Measurements from ENCODE around the gene SUSD4. TPM values are rescaled to one million over a fixed set of nuclear protein-coding genes. Genes with fewer than 3 reads are reported as not detected.

SUSD4 gene
- total RNA-seq, 1 experiment from 2014 or later: 31.4 TPM

DNA sequence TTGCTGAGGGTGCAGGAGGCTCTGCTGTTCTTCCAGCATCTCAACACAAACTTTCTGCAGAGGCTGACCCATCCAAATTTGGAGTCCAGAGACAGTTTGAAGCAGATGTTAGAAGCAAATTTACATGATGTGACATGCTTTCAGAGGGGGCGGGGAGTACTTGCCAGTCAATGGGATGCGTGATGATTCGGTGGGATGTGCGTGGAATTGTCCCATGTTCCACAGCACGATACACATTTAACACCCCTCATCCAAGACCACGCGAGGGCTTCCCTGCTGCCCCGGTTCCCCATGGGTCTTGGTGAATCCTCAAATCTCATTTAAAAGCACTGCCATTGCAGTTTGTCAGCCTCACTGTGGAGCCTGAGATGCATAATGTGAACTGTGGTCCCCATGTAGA is 142.3 kb downstream of the SUSD4 start:
- Mint-ChIP-seq H3K9me3 (ENCODE audit: unreplicated experiment) (peaks cover 25% of the 10 kb centered on the region), H3K36me3 (ENCODE audit: insufficient read depth, unreplicated experiment) (peaks cover 28% of the 10 kb centered on the region), H3K27me3 (ENCODE audit: insufficient read depth, unreplicated experiment) (no peaks in the 10 kb centered on the region), H3K4me3 (ENCODE audit: unreplicated experiment) (no peak overlapping the region), H3K4me1 (ENCODE audit: low read depth, unreplicated experiment) (no peaks in the 10 kb centered on the region), H3K27ac (ENCODE audit: unreplicated experiment) (no peak overlapping the region)
- H3K9me3 ChIP-seq: peaks cover 19% of the 10 kb centered on the region
- H3K36me3 ChIP-seq (ENCODE audit: control insufficient read depth, insufficient read depth, low read length): no peaks in the 10 kb centered on the region; the same call in 1 of the 2 replicates
- no peak overlapping the region for H3K4me3 ChIP-seq (ENCODE audit: low read depth, low read length)
- H3K27me3 ChIP-seq (replicated peaks; ENCODE audit: control insufficient read depth, insufficient read depth, low read length): no peaks in the 10 kb centered on the region
- BruUV-seq (replicated peaks): no TSS peak
- no peak for DNase-seq
- no peak for TF ChIP-seq CTCF (IDR thresholded peaks at IDR 0.05; ENCODE audit: insufficient read depth in 1 of 2, low read depth in 1 of 2, low read length in 1 of 2, severe bottlenecking in 1 of 2, unreplicated experiment in 1 of 2)
- POLR2A ChIA-PET: no interaction called here
- CTCF ChIA-PET: no interaction called here
- H3K4me1 ChIP-seq: no peaks in the 10 kb centered on the region
- intact Hi-C loops (cut with micrococcal nuclease; ENCODE audit: unreplicated experiment): no loop called here

DNA sequence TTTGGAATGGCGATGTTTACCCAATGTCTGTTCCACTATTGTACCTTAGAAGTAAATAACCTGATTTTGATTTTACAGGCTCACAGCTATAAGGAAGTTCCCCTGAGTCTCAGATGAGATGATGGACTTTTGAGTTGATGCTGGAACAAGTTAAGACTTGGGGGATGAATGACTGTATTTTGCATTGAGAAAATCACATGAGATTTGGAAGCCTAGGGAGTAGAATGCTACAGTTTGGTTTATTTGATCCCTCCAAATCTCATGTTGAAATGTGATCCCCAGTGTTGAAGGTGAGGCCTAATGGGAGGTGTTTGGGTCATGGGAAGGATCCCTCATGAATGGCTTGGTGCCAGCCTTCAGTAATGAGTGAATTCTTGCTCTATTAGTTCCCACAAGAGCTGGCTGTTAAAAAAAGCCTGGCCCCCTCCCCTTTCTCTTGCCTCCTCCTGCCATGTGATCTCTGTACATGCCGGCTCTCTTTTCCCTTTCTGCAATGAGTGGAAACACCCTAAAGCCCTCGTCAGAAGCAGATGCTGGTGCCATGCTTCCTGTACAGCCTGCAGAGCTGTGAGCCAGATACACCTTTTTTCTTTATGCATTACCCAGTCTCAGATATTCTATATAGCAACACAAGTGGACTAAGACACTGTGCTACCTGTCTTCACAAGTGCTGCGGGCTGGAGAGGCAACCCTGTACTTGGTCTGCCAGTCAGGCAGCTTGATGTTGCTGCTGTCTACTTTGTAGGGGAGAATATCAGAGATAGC is 143.9 kb downstream of the SUSD4 start:
- H3K9me3 ChIP-seq: peaks cover 19% of the 10 kb centered on the region
- no peaks in the 10 kb centered on the region for H3K27me3 ChIP-seq (replicated peaks; ENCODE audit: control insufficient read depth, insufficient read depth, low read length)
- CTCF ChIA-PET: no interaction called here
- no TSS peak for BruUV-seq (replicated peaks)
- no peaks in the 10 kb centered on the region for H3K27me3 Mint-ChIP-seq (ENCODE audit: insufficient read depth, unreplicated experiment)
- H3K27ac Mint-ChIP-seq (ENCODE audit: unreplicated experiment): no peak overlapping the region
- TF ChIP-seq CTCF (IDR thresholded peaks at IDR 0.05; ENCODE audit: insufficient read depth in 1 of 2, low read depth in 1 of 2, low read length in 1 of 2, severe bottlenecking in 1 of 2, unreplicated experiment in 1 of 2): no peak
- no peak overlapping the region for H3K4me3 Mint-ChIP-seq (ENCODE audit: unreplicated experiment)
- H3K4me3 ChIP-seq (ENCODE audit: low read depth, low read length): no peak overlapping the region
- POLR2A ChIA-PET: no interaction called here
- no peaks in the 10 kb centered on the region for H3K4me1 Mint-ChIP-seq (ENCODE audit: low read depth, unreplicated experiment)
- H3K36me3 Mint-ChIP-seq (ENCODE audit: insufficient read depth, unreplicated experiment): peaks cover 28% of the 10 kb centered on the region
- no peaks in the 10 kb centered on the region for H3K4me1 ChIP-seq
- H3K36me3 ChIP-seq (ENCODE audit: control insufficient read depth, insufficient read depth, low read length): no peaks in the 10 kb centered on the region; the same call in 1 of the 2 replicates
- peaks cover 25% of the 10 kb centered on the region for H3K9me3 Mint-ChIP-seq (ENCODE audit: unreplicated experiment)
- intact Hi-C loops (cut with micrococcal nuclease; ENCODE audit: unreplicated experiment): no loop called here
- DNase-seq: no peak

DNA sequence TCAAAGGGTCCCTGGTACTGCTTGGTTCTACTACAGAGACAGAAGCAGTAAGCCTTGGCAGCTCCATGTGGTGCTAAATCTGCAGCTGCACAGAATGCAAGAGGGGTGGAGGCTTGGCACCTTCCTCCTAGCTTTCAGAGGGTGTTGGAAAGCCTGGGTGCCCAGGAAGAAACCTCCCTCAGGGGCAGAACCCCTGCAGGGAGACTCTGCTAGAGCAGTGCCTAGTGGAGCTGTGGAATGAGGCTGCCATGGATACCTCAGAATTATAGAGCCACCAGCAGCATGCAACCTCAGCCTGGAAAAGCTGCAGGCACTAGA is 144.7 kb downstream of the SUSD4 start:
- POLR2A ChIA-PET: no interaction called here
- CTCF ChIA-PET: no interaction called here
- H3K4me3 ChIP-seq (ENCODE audit: low read depth, low read length): no peak overlapping the region
- peaks cover 19% of the 10 kb centered on the region for H3K9me3 ChIP-seq
- Mint-ChIP-seq H3K4me3 (ENCODE audit: unreplicated experiment) (no peak overlapping the region), H3K27ac (ENCODE audit: unreplicated experiment) (no peak overlapping the region), H3K9me3 (ENCODE audit: unreplicated experiment) (peaks cover 25% of the 10 kb centered on the region), H3K4me1 (ENCODE audit: low read depth, unreplicated experiment) (no peaks in the 10 kb centered on the region), H3K36me3 (ENCODE audit: insufficient read depth, unreplicated experiment) (peaks cover 28% of the 10 kb centered on the region), H3K27me3 (ENCODE audit: insufficient read depth, unreplicated experiment) (no peaks in the 10 kb centered on the region)
- no TSS peak for BruUV-seq (replicated peaks)
- no peaks in the 10 kb centered on the region for H3K4me1 ChIP-seq
- no peak for DNase-seq
- no peaks in the 10 kb centered on the region for H3K27me3 ChIP-seq (replicated peaks; ENCODE audit: control insufficient read depth, insufficient read depth, low read length)
- intact Hi-C loops (cut with micrococcal nuclease; ENCODE audit: unreplicated experiment): no loop called here
- no peaks in the 10 kb centered on the region; the same call in 1 of the 2 replicates for H3K36me3 ChIP-seq (ENCODE audit: control insufficient read depth, insufficient read depth, low read length)
- TF ChIP-seq CTCF (IDR thresholded peaks at IDR 0.05; ENCODE audit: insufficient read depth in 1 of 2, low read depth in 1 of 2, low read length in 1 of 2, severe bottlenecking in 1 of 2, unreplicated experiment in 1 of 2): no peak

Data from Caco-2 (cell line).